HUES64 (cell line): ENCODE results near the gene RBCK1.

ENCODE experiments used
- H3K27ac ChIP-seq: 2 replicates; pipeline ENCODE4 v1.7.0; 2013; ENCODE audit warnings: low read depth, low read length, inconsistent platforms
- H3K27me3 ChIP-seq: 2 replicates; pipeline ENCODE4 v1.6.1; 2013; ENCODE audit warnings: mild to moderate bottlenecking, low read length; ENCODE audit not compliant: insufficient read depth
- H3K36me3 ChIP-seq: 2 replicates; pipeline ENCODE4 v1.6.1; 2013; ENCODE audit warnings: mild to moderate bottlenecking, low read length; ENCODE audit not compliant: insufficient read depth
- H3K4me1 ChIP-seq: 2 replicates; pipeline ENCODE4 v1.6.1; 2013; ENCODE audit warnings: mild to moderate bottlenecking, low read length, moderate library complexity; ENCODE audit not compliant: insufficient read depth
- H3K4me3 ChIP-seq: 2 replicates; pipeline ENCODE4 v1.5.1; 2013; ENCODE audit warnings: mild to moderate bottlenecking, low read length, moderate library complexity
- H3K9ac ChIP-seq: 2 replicates; pipeline ENCODE4 v1.6.1; 2013; ENCODE audit warnings: mild to moderate bottlenecking, low read depth, low read length
- H3K9me3 ChIP-seq: 2 replicates; pipeline ENCODE4 v1.6.1; 2013; ENCODE audit warnings: low read depth, low read length; ENCODE audit not compliant: insufficient read depth
- whole genome bisulfite sequencing: fragments of 150-250, 120-280 bp; methylation state at CpG from one replicate; pipeline ENCODE4 v1.1.7; 2013; ENCODE audit warnings: missing lambda C conversion rate; 5-methylcytosine and 5-hydroxymethylcytosine counted together

RBCK1 gene

GRCh38 chr20:402496-402885, 5.6 kb upstream of the RBCK1 start:
- no peak overlapping the region for H3K27ac ChIP-seq

GRCh38 chr20:402898-403581, 5.1 kb upstream of the RBCK1 start:
- WGBS = 86% methylated on average over 6 of the region's 6 CpGs
- peaks cover 14% of the 10 kb centered on the region for H3K4me1 ChIP-seq
- H3K27me3 ChIP-seq = no peaks in the 10 kb centered on the region
- no peaks in the 10 kb centered on the region for H3K36me3 ChIP-seq
- no peak overlapping the region for H3K9ac ChIP-seq
- no peaks in the 10 kb centered on the region for H3K9me3 ChIP-seq
- H3K27ac ChIP-seq = no peak overlapping the region
- H3K4me3 ChIP-seq = no peak overlapping the region

More at GRCh38 chr20:402496-402885, 5.6 kb upstream of the RBCK1 start:
- H3K9me3 ChIP-seq = no peaks in the 10 kb centered on the region
- H3K36me3 ChIP-seq = no peaks in the 10 kb centered on the region
- H3K9ac ChIP-seq = no peak overlapping the region
- no peaks in the 10 kb centered on the region for H3K27me3 ChIP-seq
- H3K4me1 ChIP-seq = peaks cover 14% of the 10 kb centered on the region
- 97% methylated on average over 2 of the region's 2 CpGs for WGBS
- no peak overlapping the region for H3K4me3 ChIP-seq

- Histone ChIP-seq H3K9me3 (no peaks in the 10 kb centered on the region), H3K4me3 (no peak overlapping the region), H3K36me3 (no peaks in the 10 kb centered on the region), H3K27ac (no peak overlapping the region), H3K4me1 (peaks cover 14% of the 10 kb centered on the region), H3K27me3 (no peaks in the 10 kb centered on the region), H3K9ac (no peak overlapping the region)
- 98% methylated on average over 3 of the region's 3 CpGs for WGBS
These were observed 4.5 kb upstream of the RBCK1 start for GRCh38 chr20:403582-403957.

- no peaks in the 10 kb centered on the region for H3K36me3 ChIP-seq
- H3K9me3 ChIP-seq = no peaks in the 10 kb centered on the region
- H3K4me1 ChIP-seq = peaks cover 14% of the 10 kb centered on the region
- no peak overlapping the region for H3K27ac ChIP-seq
- WGBS = 94% methylated on average over 4 of the region's 4 CpGs
- H3K9ac ChIP-seq = no peak overlapping the region
- H3K27me3 ChIP-seq = no peaks in the 10 kb centered on the region
- H3K4me3 ChIP-seq = no peak overlapping the region
These were observed 4.0 kb upstream of the RBCK1 start for GRCh38 chr20:404088-404487.

- 81% methylated on average over 9 of the region's 9 CpGs for WGBS
- Histone ChIP-seq H3K4me3 (peak overlapping the region; percentile 70), H3K27ac (no peak overlapping the region), H3K9me3 (no peaks in the 10 kb centered on the region), H3K36me3 (peaks cover 14% of the 10 kb centered on the region), H3K9ac (peak overlapping the region; percentile 7; the same call in 1 of the 2 replicates), H3K4me1 (0 out of 2 replicates have a peak, but pooled peaks cover 5% of the 10 kb centered on the region), H3K27me3 (no peaks in the 10 kb centered on the region)
These were observed 1.6 kb upstream of the RBCK1 start for GRCh38 chr20:406200-407132.

GRCh38 chr20:407133-407952, 756 bp upstream of the RBCK1 start:
- WGBS = 3% methylated on average over 43 of the region's 45 CpGs
- peak overlapping the region; percentile 87; the same call in 1 of the 2 replicates for H3K27ac ChIP-seq
- H3K9ac ChIP-seq = peak overlapping the region; percentile 57
- H3K9me3 ChIP-seq = peaks cover 6% of the 10 kb centered on the region; the same call in 1 of the 2 replicates
- peak overlapping the region; percentile 70 for H3K4me3 ChIP-seq
- peaks cover 22% of the 10 kb centered on the region for H3K36me3 ChIP-seq
- H3K27me3 ChIP-seq = no peaks in the 10 kb centered on the region
- H3K4me1 ChIP-seq = 0 out of 2 replicates have a peak, but pooled peaks cover 5% of the 10 kb centered on the region

- Histone ChIP-seq H3K4me3 (peak overlapping the region; percentile 98), H3K4me1 (0 out of 2 replicates have a peak, but pooled peaks cover 5% of the 10 kb centered on the region), H3K9me3 (peaks cover 6% of the 10 kb centered on the region; the same call in 1 of the 2 replicates), H3K27ac (peak overlapping the region; percentile 84), H3K27me3 (no peaks in the 10 kb centered on the region), H3K36me3 (peaks cover 31% of the 10 kb centered on the region), H3K9ac (peak overlapping the region; percentile 88)
- 36% methylated on average over 7 of the region's 7 CpGs for WGBS
These were observed 971 bp downstream of the RBCK1 start for GRCh38 chr20:408843-409696.

- Histone ChIP-seq H3K27me3 (no peaks in the 10 kb centered on the region), H3K4me3 (no peak overlapping the region), H3K9me3 (peaks cover 6% of the 10 kb centered on the region; the same call in 1 of the 2 replicates), H3K9ac (no peak overlapping the region), H3K4me1 (0 out of 2 replicates have a peak, but pooled peaks cover 5% of the 10 kb centered on the region), H3K27ac (no peak overlapping the region), H3K36me3 (peaks cover 31% of the 10 kb centered on the region)
- WGBS = 94% methylated on average over 14 of the region's 14 CpGs
These were observed 1.8 kb downstream of the RBCK1 start for GRCh38 chr20:409697-410559.

GRCh38 chr20:412081-412480, 4.0 kb downstream of the RBCK1 start:
- Histone ChIP-seq H3K27me3 (no peaks in the 10 kb centered on the region), H3K27ac (no peak overlapping the region), H3K4me3 (no peak overlapping the region), H3K9me3 (peaks cover 6% of the 10 kb centered on the region; the same call in 1 of the 2 replicates), H3K4me1 (no peaks in the 10 kb centered on the region), H3K9ac (no peak overlapping the region), H3K36me3 (peaks cover 31% of the 10 kb centered on the region)
- WGBS = 86% methylated on average over 3 of the region's 3 CpGs
